ENCODE measurements around the gene LST1. TPM values are rescaled to one million over a fixed set of nuclear protein-coding genes. Genes with fewer than 3 reads are reported as not detected.

The LST1 gene
- total RNA-seq, 3 donors from 2014 or later (not counting 1 experiment from before 2014, with no cell fraction given) = 25.4 to 120 (median 50.5) TPM

DNA sequence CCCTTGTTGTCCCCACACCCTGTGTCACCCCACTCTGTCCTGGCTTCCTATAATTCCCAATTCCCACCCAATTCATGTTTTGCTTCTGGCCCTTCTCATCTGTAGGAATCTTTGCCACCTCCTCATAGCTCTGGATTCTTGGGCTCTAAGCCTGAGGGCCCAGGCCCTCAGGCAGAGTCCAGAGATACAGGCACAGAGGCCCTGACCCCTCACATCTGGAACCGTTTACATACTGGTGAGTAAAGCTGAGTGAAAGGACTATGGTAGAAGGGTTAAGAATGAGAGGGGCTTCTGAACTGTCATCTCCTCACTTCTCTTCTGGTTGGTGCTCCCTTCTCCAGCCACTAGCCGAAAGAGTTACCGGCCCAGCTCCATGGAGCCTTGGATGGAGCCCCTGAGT lies 48.1 kb downstream of the LST1 start:
- WGBS (ENCODE audit: insufficient coverage) = 84% methylated on average over 3 of the region's 3 CpGs
- no peaks in the 10 kb centered on the region for H3K4me1 ChIP-seq (ENCODE audit: control insufficient read depth, insufficient read depth, low read length)
- TF ChIP-seq, protein P1, sequence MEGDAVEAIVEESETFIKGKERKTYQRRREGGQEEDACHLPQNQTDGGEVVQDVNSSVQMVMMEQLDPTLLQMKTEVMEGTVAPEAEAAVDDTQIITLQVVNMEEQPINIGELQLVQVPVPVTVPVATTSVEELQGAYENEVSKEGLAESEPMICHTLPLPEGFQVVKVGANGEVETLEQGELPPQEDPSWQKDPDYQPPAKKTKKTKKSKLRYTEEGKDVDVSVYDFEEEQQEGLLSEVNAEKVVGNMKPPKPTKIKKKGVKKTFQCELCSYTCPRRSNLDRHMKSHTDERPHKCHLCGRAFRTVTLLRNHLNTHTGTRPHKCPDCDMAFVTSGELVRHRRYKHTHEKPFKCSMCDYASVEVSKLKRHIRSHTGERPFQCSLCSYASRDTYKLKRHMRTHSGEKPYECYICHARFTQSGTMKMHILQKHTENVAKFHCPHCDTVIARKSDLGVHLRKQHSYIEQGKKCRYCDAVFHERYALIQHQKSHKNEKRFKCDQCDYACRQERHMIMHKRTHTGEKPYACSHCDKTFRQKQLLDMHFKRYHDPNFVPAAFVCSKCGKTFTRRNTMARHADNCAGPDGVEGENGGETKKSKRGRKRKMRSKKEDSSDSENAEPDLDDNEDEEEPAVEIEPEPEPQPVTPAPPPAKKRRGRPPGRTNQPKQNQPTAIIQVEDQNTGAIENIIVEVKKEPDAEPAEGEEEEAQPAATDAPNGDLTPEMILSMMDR (IDR thresholded peaks at IDR 0.05) = no peak
- H3K36me3 Mint-ChIP-seq = no peaks in the 10 kb centered on the region
- no peaks in the 10 kb centered on the region for H3K9me3 ChIP-seq (ENCODE audit: control insufficient read depth, insufficient read depth, low read length)
- H3K4me3 ChIP-seq (ENCODE audit: low read length) = no peak overlapping the region
- no peak overlapping the region for H3K27ac ChIP-seq (ENCODE audit: low read length)
- H3K27me3 ChIP-seq (ENCODE audit: control insufficient read depth, insufficient read depth, low read length) = no peaks in the 10 kb centered on the region
- no peak overlapping the region for H3K4me3 Mint-ChIP-seq
- no peaks in the 10 kb centered on the region for H3K27me3 Mint-ChIP-seq (ENCODE audit: low read depth in 2 of 2)
- no peaks in the 10 kb centered on the region for H3K9me3 Mint-ChIP-seq
- intact Hi-C loops (cut with micrococcal nuclease) = no loop called here
- DNase-seq (no peak), ATAC-seq (no peak)
- peak overlapping the region in 1 of 2 donors; percentile 76 for H3K27ac Mint-ChIP-seq
- peaks cover 93% of the 10 kb centered on the region for H3K36me3 ChIP-seq (ENCODE audit: control insufficient read depth, insufficient read depth, low read length)
- H3K4me1 Mint-ChIP-seq = peaks cover 0 to 20% of the 10 kb centered on the region in 2 donors

DNA sequence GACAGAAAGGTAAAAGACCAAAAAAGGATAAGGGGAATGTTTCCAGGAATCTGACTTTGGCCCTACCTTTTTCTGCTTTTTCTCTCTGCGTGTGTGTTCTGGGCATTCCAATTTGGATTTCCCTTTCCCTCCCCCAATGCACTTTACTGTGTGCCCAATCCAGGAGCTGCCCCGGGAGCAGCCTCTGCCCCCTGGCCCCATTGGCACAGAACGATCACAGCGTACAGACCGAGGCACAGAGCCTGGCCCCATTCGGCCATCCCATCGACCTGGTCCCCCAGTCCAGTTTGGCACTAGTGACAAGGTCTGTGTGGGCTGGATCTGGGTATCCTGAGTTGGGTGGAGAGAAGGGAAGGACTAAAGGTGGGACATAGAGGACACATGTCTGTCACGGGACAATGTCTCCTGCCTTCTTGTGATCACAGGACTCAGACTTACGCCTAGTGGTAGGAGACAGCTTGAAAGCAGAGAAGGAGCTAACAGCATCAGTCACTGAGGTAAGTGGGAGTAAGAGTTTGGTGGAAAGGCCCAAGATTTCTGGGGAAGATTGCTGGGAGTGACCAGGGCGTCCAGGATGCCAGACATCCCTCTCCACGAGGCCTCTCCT lies 49.0 kb downstream of the LST1 start:
- H3K27me3 Mint-ChIP-seq (ENCODE audit: low read depth in 2 of 2) = no peaks in the 10 kb centered on the region
- ATAC-seq (no peak), DNase-seq (no peak)
- Histone ChIP-seq H3K4me1 (ENCODE audit: control insufficient read depth, insufficient read depth, low read length) (no peaks in the 10 kb centered on the region), H3K36me3 (ENCODE audit: control insufficient read depth, insufficient read depth, low read length) (peaks cover 95% of the 10 kb centered on the region), H3K4me3 (ENCODE audit: low read length) (no peak overlapping the region), H3K27me3 (ENCODE audit: control insufficient read depth, insufficient read depth, low read length) (no peaks in the 10 kb centered on the region), H3K9me3 (ENCODE audit: control insufficient read depth, insufficient read depth, low read length) (no peaks in the 10 kb centered on the region), H3K27ac (ENCODE audit: low read length) (no peak overlapping the region)
- TF ChIP-seq, protein P1 (IDR thresholded peaks at IDR 0.05) = no peak
- WGBS (ENCODE audit: insufficient coverage) = 84% methylated on average over 11 of the region's 11 CpGs
- H3K27ac Mint-ChIP-seq = peak overlapping the region; percentile 23 to 70
- H3K4me1 Mint-ChIP-seq = peaks cover 0 to 20% of the 10 kb centered on the region in 2 donors
- no peaks in the 10 kb centered on the region for H3K36me3 Mint-ChIP-seq
- intact Hi-C loops (cut with micrococcal nuclease) = no loop called here
- no peaks in the 10 kb centered on the region for H3K9me3 Mint-ChIP-seq
- H3K4me3 Mint-ChIP-seq = peak overlapping the region; percentile 25

DNA sequence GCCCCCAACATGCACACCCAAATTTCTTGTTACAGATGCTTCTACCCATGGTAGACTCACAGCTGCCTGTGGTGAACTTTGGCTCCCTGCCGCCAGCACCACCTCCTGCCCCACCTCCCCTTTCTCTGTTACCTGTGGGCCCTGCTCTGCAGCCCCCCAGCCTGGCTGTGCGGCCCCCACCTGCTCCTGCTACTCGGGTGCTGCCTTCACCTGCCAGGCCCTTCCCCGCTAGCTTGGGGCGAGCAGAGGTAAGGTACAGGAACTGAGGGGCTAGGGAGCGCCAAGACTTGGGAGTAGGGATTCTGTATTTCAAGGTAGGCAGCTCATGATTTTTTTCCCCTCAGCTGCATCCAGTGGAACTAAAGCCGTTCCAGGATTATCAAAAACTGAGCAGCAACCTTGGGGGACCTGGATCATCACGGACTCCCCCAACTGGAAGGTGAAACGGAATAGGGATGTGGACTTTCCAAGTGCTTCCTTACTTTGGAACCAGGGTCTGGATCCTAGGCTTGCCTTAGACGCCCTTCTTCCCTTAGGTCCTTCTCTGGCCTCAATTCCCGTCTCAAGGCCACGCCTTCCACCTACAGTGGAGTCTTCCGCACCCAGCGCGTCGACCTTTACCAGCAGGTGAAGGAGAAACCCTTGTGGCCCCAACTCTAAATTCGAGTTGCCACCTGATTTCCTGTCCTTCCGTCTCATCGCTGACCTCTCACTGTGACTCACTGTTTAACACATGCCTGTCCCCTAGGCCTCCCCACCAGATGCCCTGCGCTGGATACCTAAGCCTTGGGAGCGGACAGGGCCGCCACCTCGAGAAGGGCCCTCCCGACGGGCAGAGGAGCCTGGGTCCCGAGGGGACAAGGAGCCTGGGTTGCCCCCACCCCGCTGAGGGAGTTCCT lies 50.9 kb downstream of the LST1 start:
- H3K27me3 ChIP-seq (ENCODE audit: control insufficient read depth, insufficient read depth, low read length) = no peaks in the 10 kb centered on the region
- H3K27ac Mint-ChIP-seq = peak overlapping the region in 1 of 2 donors; percentile 37
- 92% methylated on average over 26 of the region's 27 CpGs for WGBS (ENCODE audit: insufficient coverage)
- H3K4me3 Mint-ChIP-seq = no peak overlapping the region
- no peak overlapping the region for H3K27ac ChIP-seq (ENCODE audit: low read length)
- H3K4me1 Mint-ChIP-seq = peaks cover 0 to 17% of the 10 kb centered on the region in 2 donors
- peaks cover 95% of the 10 kb centered on the region for H3K36me3 ChIP-seq (ENCODE audit: control insufficient read depth, insufficient read depth, low read length)
- H3K9me3 ChIP-seq (ENCODE audit: control insufficient read depth, insufficient read depth, low read length) = no peaks in the 10 kb centered on the region
- no peaks in the 10 kb centered on the region for H3K36me3 Mint-ChIP-seq
- H3K9me3 Mint-ChIP-seq = no peaks in the 10 kb centered on the region
- TF ChIP-seq, protein P1 (IDR thresholded peaks at IDR 0.05) = no peak
- no peaks in the 10 kb centered on the region for H3K27me3 Mint-ChIP-seq (ENCODE audit: low read depth in 2 of 2)
- H3K4me3 ChIP-seq (ENCODE audit: low read length) = no peak overlapping the region
- intact Hi-C loops (cut with micrococcal nuclease) = no loop called here
- ATAC-seq = no peak
- H3K4me1 ChIP-seq (ENCODE audit: control insufficient read depth, insufficient read depth, low read length) = no peaks in the 10 kb centered on the region
- DNase-seq = no peak

Other genes with a start within 250 kb of the LST1 start
- gene HLA-B, start 229.1 kb upstream of the LST1 start, total RNA-seq = over 10,000 TPM in 2 of 3 donors, 1,000 to 10,000 TPM in 1; 9,586 to 11,061 (median 11,048) TPM
- 10 to 100 TPM in 2 of 3 donors, 1 to 10 TPM in 1; 9.3 to 19.7 (median 11.4) TPM for gene MICA, start 182.7 kb upstream of the LST1 start, total RNA-seq
- gene MICB, start 88.1 kb upstream of the LST1 start, total RNA-seq = 10 to 100 TPM; 33.5 to 39.0 (median 37.6) TPM
- gene MCCD1, start 57.3 kb upstream of the LST1 start, total RNA-seq = not detected
- 100 to 1,000 TPM; 506 to 571 (median 534) TPM for gene DDX39B, start 44.3 kb upstream of the LST1 start, total RNA-seq
- gene ATP6V1G2, start 39.7 kb upstream of the LST1 start, total RNA-seq = 1 to 10 TPM; 1.0 to 2.5 (median 2.1) TPM
- 10 to 100 TPM in 2 of 3 donors, 1 to 10 TPM in 1; 8.1 to 10.9 (median 10.7) TPM for gene NFKBIL1, start 38.7 kb upstream of the LST1 start, total RNA-seq
- gene LTA, start 14.0 kb upstream of the LST1 start, total RNA-seq = 10 to 100 TPM in 1 of 3 donors, 1 to 10 TPM in 2; 7.6 to 13.1 (median 8.7) TPM
- gene TNF, start 10.7 kb upstream of the LST1 start, total RNA-seq = 10 to 100 TPM; 24.2 to 60.8 (median 46.9) TPM
- 10 to 100 TPM; 17.7 to 42.1 (median 32.6) TPM for gene LTB, start 3.9 kb upstream of the LST1 start, total RNA-seq
- 100 to 1,000 TPM; 120 to 173 (median 137) TPM for gene NCR3, start 6.7 kb downstream of the LST1 start, total RNA-seq
- gene AIF1, start 29.0 kb downstream of the LST1 start, total RNA-seq = 10 to 100 TPM in 2 of 3 donors, 1 to 10 TPM in 1; 8.7 to 47.0 (median 17.9) TPM
- 100 to 1,000 TPM; 264 to 294 (median 294) TPM for gene PRRC2A, start 34.4 kb downstream of the LST1 start, total RNA-seq
- gene BAG6, start 66.4 kb downstream of the LST1 start, total RNA-seq = 100 to 1,000 TPM; 264 to 303 (median 274) TPM
- gene APOM, start 69.6 kb downstream of the LST1 start, total RNA-seq = 1 to 10 TPM; 2.6 to 2.8 (median 2.7) TPM
- gene C6orf47, start 74.5 kb downstream of the LST1 start, total RNA-seq = 10 to 100 TPM; 25.9 to 29.9 (median 27.4) TPM
- 10 to 100 TPM; 16.0 to 20.3 (median 18.2) TPM for gene GPANK1, start 78.7 kb downstream of the LST1 start, total RNA-seq
- gene CSNK2B, start 79.8 kb downstream of the LST1 start, total RNA-seq = 100 to 1,000 TPM; 140 to 157 (median 141) TPM
- gene LY6G5B, start 83.7 kb downstream of the LST1 start, total RNA-seq = 10 to 100 TPM; 39.9 to 50.0 (median 46.0) TPM
- 1 to 10 TPM; 2.0 to 7.9 (median 2.7) TPM for gene LY6G5C, start 94.8 kb downstream of the LST1 start, total RNA-seq
- 10 to 100 TPM; 92.0 to 97.6 (median 94.2) TPM for gene ABHD16A, start 117.0 kb downstream of the LST1 start, total RNA-seq
- gene LY6G6F, start 120.6 kb downstream of the LST1 start, total RNA-seq = 1 to 10 TPM in 2 of 3 donors, under 1 TPM in 1; 0.97 to 3.2 (median 1.4) TPM
- gene LY6G6D, start 129.1 kb downstream of the LST1 start, total RNA-seq = under 1 TPM in 1 of 3 donors, not detected in 2; 0.94 TPM
- not detected for gene LY6G6C, start 135.5 kb downstream of the LST1 start, total RNA-seq
- 10 to 100 TPM in 2 of 3 donors, 1 to 10 TPM in 1; 9.4 to 19.0 (median 12.8) TPM for gene MPIG6B, start 137.1 kb downstream of the LST1 start, total RNA-seq
- 10 to 100 TPM; 22.3 to 36.1 (median 24.6) TPM for gene DDAH2, start 143.0 kb downstream of the LST1 start, total RNA-seq
- 100 to 1,000 TPM; 348 to 363 (median 355) TPM for gene CLIC1, start 150.3 kb downstream of the LST1 start, total RNA-seq
- 10 to 100 TPM; 28.2 to 44.6 (median 43.7) TPM for gene MSH5, start 153.7 kb downstream of the LST1 start, total RNA-seq
- gene SAPCD1, start 176.4 kb downstream of the LST1 start, total RNA-seq = 10 to 100 TPM in 1 of 3 donors, 1 to 10 TPM in 2; 5.4 to 14.5 (median 6.9) TPM
- 1 to 10 TPM; 2.4 to 4.7 (median 3.2) TPM for gene VWA7, start 191.1 kb downstream of the LST1 start, total RNA-seq
- gene VARS1, start 209.5 kb downstream of the LST1 start, total RNA-seq = 10 to 100 TPM; 45.2 to 58.6 (median 49.2) TPM
- 10 to 100 TPM; 28.1 to 34.9 (median 29.2) TPM for gene LSM2, start 220.7 kb downstream of the LST1 start, total RNA-seq
- 1 to 10 TPM; 2.0 to 4.5 (median 3.6) TPM for gene HSPA1L, start 229.0 kb downstream of the LST1 start, total RNA-seq
- gene HSPA1A, start 229.3 kb downstream of the LST1 start, total RNA-seq = 10 to 100 TPM; 24.4 to 34.6 (median 34.5) TPM
- gene HSPA1B, start 241.5 kb downstream of the LST1 start, total RNA-seq = 100 to 1,000 TPM in 1 of 3 donors, 10 to 100 TPM in 1, 1 to 10 TPM in 1; 8.5 to 112 (median 15.3) TPM

Data from natural killer cell (primary cell).